ENCODE data around the gene CDH6.

Gene CDH6

GRCh38 chr5:31194892-31195555, 1.5 kb downstream of the CDH6 start:
- DNase-seq (ENCODE audit: low read depth) = no peak
- TF ChIP-seq, protein P1, sequence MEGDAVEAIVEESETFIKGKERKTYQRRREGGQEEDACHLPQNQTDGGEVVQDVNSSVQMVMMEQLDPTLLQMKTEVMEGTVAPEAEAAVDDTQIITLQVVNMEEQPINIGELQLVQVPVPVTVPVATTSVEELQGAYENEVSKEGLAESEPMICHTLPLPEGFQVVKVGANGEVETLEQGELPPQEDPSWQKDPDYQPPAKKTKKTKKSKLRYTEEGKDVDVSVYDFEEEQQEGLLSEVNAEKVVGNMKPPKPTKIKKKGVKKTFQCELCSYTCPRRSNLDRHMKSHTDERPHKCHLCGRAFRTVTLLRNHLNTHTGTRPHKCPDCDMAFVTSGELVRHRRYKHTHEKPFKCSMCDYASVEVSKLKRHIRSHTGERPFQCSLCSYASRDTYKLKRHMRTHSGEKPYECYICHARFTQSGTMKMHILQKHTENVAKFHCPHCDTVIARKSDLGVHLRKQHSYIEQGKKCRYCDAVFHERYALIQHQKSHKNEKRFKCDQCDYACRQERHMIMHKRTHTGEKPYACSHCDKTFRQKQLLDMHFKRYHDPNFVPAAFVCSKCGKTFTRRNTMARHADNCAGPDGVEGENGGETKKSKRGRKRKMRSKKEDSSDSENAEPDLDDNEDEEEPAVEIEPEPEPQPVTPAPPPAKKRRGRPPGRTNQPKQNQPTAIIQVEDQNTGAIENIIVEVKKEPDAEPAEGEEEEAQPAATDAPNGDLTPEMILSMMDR (conservative IDR thresholded peaks at IDR 0.05; ENCODE audit: low read depth, low read length) = no peak

GRCh38 chr5:31196309-31196708, 2.8 kb downstream of the CDH6 start:
- no peak overlapping the region for H3K4me3 ChIP-seq (ENCODE audit: low read depth, low read length)
- TF ChIP-seq, protein P1 (conservative IDR thresholded peaks at IDR 0.05; ENCODE audit: low read depth, low read length) = peak; percentile 47
- DNase-seq (ENCODE audit: low read depth) = peak; percentile 58

More at GRCh38 chr5:31194892-31195555, 1.5 kb downstream of the CDH6 start:
- peak overlapping the region; percentile 60 for H3K4me3 ChIP-seq (ENCODE audit: low read depth, low read length)

- TF ChIP-seq, protein P1 (conservative IDR thresholded peaks at IDR 0.05; ENCODE audit: low read depth, low read length) = no peak
- DNase-seq (ENCODE audit: low read depth) = peak; percentile 78
- peak overlapping the region; percentile 0 for H3K4me3 ChIP-seq (ENCODE audit: low read depth, low read length)
These were observed 3.7 kb downstream of the CDH6 start for GRCh38 chr5:31197183-31197582.

DNA sequence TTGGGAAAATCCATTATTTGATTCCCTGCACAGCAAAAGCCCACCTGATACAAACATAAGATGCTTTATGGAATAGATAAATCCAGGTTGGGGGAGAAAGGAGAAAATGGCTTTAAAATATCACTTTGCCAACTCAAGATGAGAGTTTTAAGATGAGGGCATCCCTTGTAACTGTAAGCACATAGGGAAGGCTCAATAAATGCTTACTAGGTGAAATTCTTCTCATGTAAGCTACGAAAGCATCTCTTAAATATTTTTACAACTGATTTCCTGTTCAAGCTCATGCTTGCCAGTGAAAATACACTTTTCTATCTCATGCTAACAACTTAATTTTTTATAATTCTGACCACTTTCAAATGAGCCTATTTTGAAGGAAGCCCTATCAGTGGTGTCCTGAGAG, 11.5 kb downstream of the CDH6 start:
- TF ChIP-seq, protein P1 (conservative IDR thresholded peaks at IDR 0.05; ENCODE audit: low read depth, low read length) = no peak
- no peak overlapping the region for H3K4me3 ChIP-seq (ENCODE audit: low read depth, low read length)
- no peak for DNase-seq (ENCODE audit: low read depth)

- no peak for DNase-seq (ENCODE audit: low read depth)
- TF ChIP-seq, protein P1 (conservative IDR thresholded peaks at IDR 0.05; ENCODE audit: low read depth, low read length) = no peak
- no peak overlapping the region for H3K4me3 ChIP-seq (ENCODE audit: low read depth, low read length)
These were observed 14.6 kb downstream of the CDH6 start for GRCh38 chr5:31208043-31208442.

- DNase-seq (ENCODE audit: low read depth) = no peak
- no peak overlapping the region for H3K4me3 ChIP-seq (ENCODE audit: low read depth, low read length)
- TF ChIP-seq, protein P1 (conservative IDR thresholded peaks at IDR 0.05; ENCODE audit: low read depth, low read length) = no peak
These were observed 15.8 kb downstream of the CDH6 start for GRCh38 chr5:31209334-31209733.

DNA sequence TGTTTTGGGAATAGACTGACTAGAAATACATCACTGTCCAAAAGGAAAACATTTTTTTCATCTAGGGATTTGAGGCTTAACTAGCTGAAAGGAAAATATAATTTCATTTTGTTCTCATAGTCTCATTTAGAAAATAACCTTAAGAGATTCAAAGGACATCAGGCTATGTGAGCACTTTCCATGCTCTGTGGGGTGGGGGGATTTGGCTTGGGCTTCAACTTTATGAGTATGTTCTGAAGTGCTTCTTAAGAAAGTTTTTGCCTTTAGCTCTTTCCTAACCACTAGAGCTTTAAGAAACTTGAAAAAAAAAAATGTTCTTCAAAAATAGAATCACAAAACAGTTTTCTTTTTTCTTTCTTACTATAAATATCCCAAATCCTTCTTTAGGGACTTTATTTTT, 17.6 kb downstream of the CDH6 start:
- TF ChIP-seq, protein P1 (conservative IDR thresholded peaks at IDR 0.05; ENCODE audit: low read depth, low read length) = no peak
- no peak for DNase-seq (ENCODE audit: low read depth)
- H3K4me3 ChIP-seq (ENCODE audit: low read depth, low read length) = no peak overlapping the region

Data from choroid plexus epithelial cell (primary cell).